ENCODE results near the gene ICOS.
"Not testable (repeated sequence)": the region's sequence is repeated elsewhere in the genome, so short reads cannot be mapped to it uniquely, and the experiment has no call there.

ICOS gene

GRCh38 chr2:203918839-203919238 is 17.7 kb upstream of the ICOS start:
- DNase-seq = no peak

DNA sequence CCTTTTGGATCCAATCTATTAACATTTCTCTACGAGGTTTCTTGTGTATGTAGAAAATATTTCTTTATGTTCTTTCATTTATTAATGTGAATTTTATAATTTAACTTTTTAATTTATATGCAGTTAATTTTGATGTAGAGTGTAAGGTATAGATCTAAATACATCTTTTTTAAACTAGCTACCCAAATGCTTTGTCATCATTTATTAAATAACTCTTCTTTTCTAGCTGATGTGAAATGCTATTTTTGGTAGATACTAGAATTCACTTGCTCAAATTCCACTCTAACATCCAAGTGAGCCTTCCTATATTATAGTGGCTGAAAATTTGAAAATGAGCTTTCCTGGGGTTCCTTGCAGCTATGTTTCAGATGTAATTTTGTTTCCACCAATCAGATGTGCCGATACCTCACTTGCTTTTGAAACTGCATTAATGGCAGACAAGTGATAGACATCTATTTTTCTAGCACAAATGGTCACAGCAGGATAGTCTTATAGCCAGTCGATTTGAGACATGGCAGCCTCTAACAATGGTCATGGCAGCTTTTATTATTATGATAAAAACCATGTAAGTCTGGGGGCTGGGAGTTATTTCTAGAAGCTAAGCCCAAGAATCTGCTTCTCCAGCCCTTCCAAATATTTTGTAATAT is 10.9 kb upstream of the ICOS start:
- DNase-seq = no peak

GRCh38 chr2:203928849-203929248 is 7.7 kb upstream of the ICOS start:
- no peak for DNase-seq

- not testable (repeated sequence) for DNase-seq
These were observed 5.3 kb upstream of the ICOS start for GRCh38 chr2:203931262-203931661.

DNA sequence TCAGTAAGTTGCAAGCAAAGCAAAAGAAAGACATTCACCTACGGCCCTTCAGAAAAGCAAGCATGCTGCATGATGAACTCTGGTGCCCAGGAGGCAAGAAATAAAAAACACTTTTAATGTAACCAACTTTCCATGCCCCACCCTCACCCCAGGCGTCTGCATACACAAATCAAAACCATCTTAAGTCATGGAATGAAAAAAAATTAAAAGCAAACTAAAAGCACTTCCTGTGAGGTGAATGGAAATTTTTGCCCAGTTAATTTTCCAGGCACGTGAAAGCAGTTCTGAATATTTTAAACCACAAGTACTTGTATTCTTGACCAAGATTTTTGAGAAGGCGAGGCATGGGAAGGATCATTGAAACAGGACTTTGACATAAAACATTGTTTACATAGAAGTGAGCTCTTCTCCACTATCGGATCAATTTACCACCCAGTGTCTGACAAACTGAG is 2.5 kb upstream of the ICOS start:
- no peak for DNase-seq

DNA sequence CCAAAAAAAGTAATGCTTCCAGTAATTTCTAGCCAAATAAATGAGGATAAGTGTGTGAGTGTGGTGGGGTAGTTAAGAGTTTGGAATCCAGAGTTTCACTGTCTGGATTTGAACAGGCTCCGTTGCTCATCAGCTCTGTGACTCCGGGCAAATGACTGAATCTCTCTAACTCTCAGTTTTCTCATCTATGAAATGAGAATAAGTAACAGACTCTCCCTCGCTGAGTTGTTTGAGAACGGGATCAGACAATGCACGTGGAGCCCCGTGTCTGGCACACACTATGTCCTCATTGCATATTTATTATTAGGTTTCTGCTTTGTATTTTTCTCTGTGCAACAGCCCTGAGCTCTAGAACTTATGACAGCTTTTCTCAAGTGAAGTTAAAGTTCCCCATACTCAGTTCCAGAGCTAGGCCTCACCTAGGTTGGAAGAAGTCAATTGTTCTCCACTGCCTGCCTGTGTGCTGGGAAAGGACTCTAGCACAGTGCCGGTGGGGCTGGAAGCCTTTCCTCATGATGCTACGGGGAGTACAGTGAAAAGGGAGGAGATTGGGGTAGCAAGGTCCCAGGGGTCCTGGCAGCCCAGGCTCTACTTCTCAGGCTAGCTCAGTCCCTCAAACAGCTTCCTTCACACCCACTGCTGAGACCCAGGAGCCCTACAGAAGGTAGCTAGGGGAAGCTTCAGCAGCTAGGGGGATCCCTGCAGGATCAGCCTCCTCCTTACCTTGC is 1.7 kb upstream of the ICOS start:
- no peak for DNase-seq

DNA sequence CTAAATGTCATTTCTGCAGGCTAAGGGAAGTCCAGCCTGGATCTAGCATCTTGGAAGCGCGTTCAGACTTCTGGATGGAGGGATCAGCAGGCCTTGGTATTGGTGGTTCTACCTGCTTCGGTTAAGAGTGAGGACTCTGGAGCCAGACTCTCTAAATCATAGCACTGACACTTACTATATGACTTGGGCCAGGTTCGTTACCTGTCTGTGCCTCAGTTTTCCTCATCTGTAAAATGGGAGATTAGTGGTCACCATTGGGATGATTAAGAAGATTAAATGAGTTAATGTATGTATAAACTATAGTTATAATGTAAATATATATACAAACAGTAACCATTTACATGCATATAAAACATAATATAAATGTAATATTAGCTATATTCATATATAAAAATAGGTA is 995 bp upstream of the ICOS start:
- no peak for DNase-seq

DNA sequence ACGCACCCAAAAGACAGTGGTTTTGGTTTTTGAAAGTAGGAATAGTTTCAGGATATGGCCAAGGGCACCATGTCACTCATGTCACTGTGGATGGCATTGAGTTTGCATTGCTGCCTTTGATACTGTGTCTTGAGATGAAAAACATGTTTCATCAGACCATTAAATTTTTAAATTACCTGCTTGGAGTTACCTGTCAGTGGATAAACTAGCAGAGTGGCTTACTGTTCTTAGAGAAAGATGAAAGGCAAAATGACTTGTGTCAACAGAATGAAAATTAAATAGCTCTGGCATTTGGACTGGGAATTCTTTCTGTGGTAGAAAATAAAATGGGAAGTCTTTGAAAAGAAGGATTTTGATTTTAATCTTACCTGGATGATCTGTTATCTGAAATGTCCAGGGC is 386 bp downstream of the ICOS start:
- no peak for DNase-seq

DNA sequence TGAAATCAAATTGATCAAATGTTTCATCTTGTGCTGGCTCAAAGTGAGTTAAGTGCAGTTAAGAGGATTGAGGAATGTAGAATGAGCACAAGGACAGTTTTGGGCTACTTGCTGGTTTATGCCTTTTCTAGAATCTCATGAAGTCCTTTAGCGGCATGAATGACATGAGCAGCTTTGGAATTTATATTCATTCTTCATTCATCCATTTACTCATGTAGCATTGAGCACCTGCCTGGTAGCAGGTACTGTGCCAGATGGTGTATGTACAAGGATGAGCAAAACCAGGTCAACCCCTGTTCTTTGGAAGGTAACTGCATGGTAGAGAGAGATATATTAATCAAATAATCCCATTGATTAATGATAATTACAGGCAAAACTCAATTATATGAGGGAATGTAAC is 1.2 kb downstream of the ICOS start:
- no peak for DNase-seq

GRCh38 chr2:203940039-203940438 is 3.5 kb downstream of the ICOS start:
- DNase-seq = no peak

- not testable (repeated sequence) for DNase-seq
These were observed 7.2 kb downstream of the ICOS start for GRCh38 chr2:203943493-203944382.

DNA sequence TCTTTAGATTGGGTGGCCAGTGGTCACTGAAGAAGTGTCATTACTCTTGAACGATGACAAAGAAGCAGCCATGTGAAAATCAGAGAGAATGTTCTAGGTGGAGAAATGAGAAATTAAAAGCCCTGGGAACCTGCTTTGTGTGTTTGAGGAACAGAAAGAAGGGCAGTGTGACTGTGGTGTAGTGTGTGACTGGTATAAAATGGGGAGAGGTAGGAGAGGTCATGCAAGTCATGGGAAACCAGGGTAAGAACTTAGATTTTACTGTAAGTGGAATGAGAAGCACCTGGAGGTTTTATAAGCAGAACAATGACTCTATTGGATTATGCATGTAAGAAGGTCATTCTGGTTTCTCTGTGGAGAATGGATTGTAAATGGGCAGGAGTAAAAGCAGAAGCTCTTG is 12.2 kb downstream of the ICOS start:
- no peak for DNase-seq

DNA sequence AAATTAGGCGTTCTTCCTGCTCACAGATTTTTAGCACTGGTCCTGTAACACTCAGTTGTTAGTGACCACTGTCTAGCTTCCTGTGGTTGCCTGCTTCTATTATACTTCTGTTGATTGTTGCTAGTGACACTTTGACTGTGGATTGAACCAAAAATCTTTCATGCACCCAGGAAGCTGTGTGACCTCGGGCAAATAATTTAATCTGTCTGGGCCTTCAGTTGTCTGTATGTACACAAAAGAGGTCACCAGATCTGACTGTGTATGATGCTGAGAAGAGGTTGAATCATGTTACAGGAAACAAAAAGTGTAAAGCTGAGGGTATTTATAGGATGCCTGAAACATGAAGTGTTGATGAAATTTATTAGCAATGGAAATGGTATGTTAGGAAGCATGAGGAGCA is 12.7 kb downstream of the ICOS start:
- DNase-seq = no peak

- DNase-seq = no peak
These were observed 14.9 kb downstream of the ICOS start for GRCh38 chr2:203951366-203951902.

DNA sequence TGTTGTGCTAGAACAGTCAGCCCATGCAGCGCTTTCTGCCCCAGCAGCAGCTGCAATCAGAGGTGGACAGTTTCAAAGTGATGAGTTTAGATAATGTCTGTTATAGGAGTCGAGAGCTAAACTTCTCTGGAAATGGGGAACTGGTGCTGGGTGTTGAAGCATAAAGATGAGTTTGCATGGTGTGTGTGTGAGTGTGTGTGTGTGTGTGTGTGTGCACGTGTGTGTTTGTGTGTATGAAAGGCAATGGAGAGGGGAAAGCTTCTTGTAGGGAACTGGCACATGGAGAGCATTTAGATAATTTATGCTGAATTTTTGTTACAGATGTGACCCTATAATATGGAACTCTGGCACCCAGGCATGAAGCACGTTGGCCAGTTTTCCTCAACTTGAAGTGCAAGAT is 22.7 kb downstream of the ICOS start:
- DNase-seq = no peak

GRCh38 chr2:203959672-203960071 is 23.1 kb downstream of the ICOS start:
- DNase-seq = no peak

DNA sequence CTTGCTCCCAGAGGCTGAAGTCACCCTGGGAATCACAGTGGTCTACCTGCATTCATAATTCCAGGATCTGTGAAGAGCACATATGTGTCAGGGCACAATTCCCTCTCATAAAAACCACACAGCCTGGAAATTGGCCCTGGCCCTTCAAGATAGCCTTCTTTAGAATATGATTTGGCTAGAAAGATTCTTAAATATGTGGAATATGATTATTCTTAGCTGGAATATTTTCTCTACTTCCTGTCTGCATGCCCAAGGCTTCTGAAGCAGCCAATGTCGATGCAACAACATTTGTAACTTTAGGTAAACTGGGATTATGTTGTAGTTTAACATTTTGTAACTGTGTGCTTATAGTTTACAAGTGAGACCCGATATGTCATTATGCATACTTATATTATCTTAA is 24.2 kb downstream of the ICOS start:
- DNase-seq = no peak

DNA sequence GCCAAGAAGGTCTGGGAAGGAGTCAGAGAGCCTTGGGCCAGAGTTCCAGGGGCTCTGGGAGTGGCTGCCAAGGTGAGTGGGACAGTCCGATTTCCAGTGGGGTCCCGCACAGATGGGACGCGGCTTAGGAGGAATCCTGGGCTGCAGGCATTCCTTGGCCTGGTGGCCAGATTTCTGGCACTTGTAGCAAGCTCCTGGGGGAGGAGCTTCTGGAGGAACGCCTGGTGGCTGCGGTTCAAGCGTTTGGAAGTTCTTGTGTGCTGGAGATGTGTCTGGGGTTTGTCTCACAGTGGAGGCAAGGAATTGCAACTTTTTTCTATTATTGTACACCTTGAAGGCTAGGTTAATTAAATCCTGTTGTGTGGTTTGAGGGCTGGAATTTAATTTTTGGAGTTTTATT is 28.6 kb downstream of the ICOS start:
- DNase-seq = not testable (repeated sequence)

GRCh38 chr2:203971251-203971650 is 34.7 kb downstream of the ICOS start:
- no peak for DNase-seq

GRCh38 chr2:203972066-203972465 is 35.5 kb downstream of the ICOS start:
- no peak for DNase-seq

- no peak for DNase-seq
These were observed 36.4 kb downstream of the ICOS start for GRCh38 chr2:203973000-203973399.

- DNase-seq = no peak
These were observed 37.1 kb downstream of the ICOS start for GRCh38 chr2:203973676-203974075.

DNA sequence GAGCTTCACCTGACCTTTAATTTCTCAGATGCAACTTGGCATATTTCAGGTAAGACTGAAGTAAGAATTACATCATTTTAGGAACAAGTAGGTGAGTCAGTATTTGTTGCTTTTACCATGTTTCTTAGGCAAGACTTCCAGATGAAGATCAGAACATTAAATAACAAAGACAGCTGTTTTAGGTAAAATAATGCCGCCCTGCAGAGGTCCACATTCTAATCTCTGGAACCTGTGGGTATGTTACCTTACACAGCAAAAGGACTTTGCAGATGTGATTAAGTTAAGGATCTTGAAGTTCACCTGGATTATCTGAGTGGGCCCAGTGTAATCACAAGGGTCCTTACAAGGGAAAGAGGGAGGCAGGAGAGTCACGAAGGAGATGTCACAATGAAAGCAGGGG is 39.3 kb downstream of the ICOS start:
- DNase-seq = no peak
